Panc1 (cell line): ENCODE results near the gene ENPP1. TPM values are rescaled to one million over a fixed set of nuclear protein-coding genes. Genes with fewer than 3 reads are reported as not detected.

Source experiments
- ATAC-seq: fragments of 200-7000 bp; cut with Tn5 transposase; 2 replicates; pipeline ENCODE4 v1.9.1; 2020; ENCODE audit warnings: mild to moderate bottlenecking, moderate library complexity
- BruUV-seq: library from RNA; stranded (reverse); fragments of 400-500 nt; replicated peaks from 2 replicates; lab custom pipeline; 2021; lab: Mats Ljungman, UMichigan
- CTCF ChIA-PET: fragments of 300-600 bp; sonication (Branson Sonifier 250); formaldehyde crosslinking; loops from one replicate; lab custom pipeline; 2022; ENCODE audit warnings: antibody characterized with exemption; lab: Charles Lee
- POLR2A ChIA-PET: fragments of 300-600 bp; sonication (Branson Sonifier 250); formaldehyde crosslinking; loops from one replicate; lab custom pipeline; 2022; ENCODE audit warnings: antibody characterized with exemption; lab: Charles Lee
- DNase-seq: peaks from one replicate; pipeline ENCODE4 v3.0.0-alpha.2; 2010; ENCODE audit warnings: low read depth, low spot score
- H3K27ac ChIP-seq: 2 replicates; pipeline ENCODE4 v1.5.1; 2011; ENCODE audit warnings: mild to moderate bottlenecking, low read length, inconsistent platforms
- H3K27me3 ChIP-seq: fragments of 200-500 bp; sonication (Bioruptor generic); 2 replicates; pipeline ENCODE4 v1.6.0; 2014; ENCODE audit warnings: low read length, inconsistent platforms; ENCODE audit not compliant: control insufficient read depth, insufficient read depth
- H3K36me3 ChIP-seq: fragments of 200-500 bp; sonication (Bioruptor generic); 2 replicates; pipeline ENCODE4 v1.5.1; 2014; ENCODE audit warnings: inconsistent platforms, mild to moderate bottlenecking, low read length, moderate library complexity; ENCODE audit not compliant: control insufficient read depth, insufficient read depth
- H3K4me1 ChIP-seq: 2 replicates; pipeline ENCODE4 v1.5.1; 2011; ENCODE audit warnings: inconsistent platforms, mild to moderate bottlenecking, low read length, moderate library complexity; ENCODE audit not compliant: control insufficient read depth, insufficient read depth
- H3K4me3 ChIP-seq, 2 experiments: 2 replicates each; pipeline ENCODE4 v1.5.1; 2011 to 2012; ENCODE audit warnings: low read depth in 2 of 2, low read length in 2 of 2, mild to moderate bottlenecking in 2 of 2, inconsistent platforms in 1 of 2, moderate library complexity in 1 of 2
- H3K9me3 ChIP-seq: fragments of 200-500 bp; sonication (Bioruptor generic); 2 replicates; pipeline ENCODE4 v1.5.1; 2014; ENCODE audit warnings: low read depth, mild to moderate bottlenecking, inconsistent platforms, low read length, moderate library complexity; ENCODE audit not compliant: control insufficient read depth, insufficient read depth
- CTCF ChIP-seq: fragments of 450-650 bp; IDR thresholded peaks from 2 replicates; pipeline ENCODE4 v1.5.1; 2017; ENCODE audit warnings: mild to moderate bottlenecking
- POLR2AphosphoS5 ChIP-seq: IDR thresholded peaks from 2 replicates; pipeline ENCODE4 v1.6.1; 2012; ENCODE audit warnings: mild to moderate bottlenecking, low read depth, low read length, moderate library complexity
- REST ChIP-seq, 2 experiments: IDR thresholded peaks; 2 replicates each; pipeline ENCODE4 v1.6.1; 2011 to 2012; ENCODE audit warnings: low read depth in 2 of 2, control low read depth in 1 of 2, low read length in 1 of 2, mild to moderate bottlenecking in 1 of 2, moderate library complexity in 1 of 2; ENCODE audit not compliant: insufficient read depth in 1 of 2
- SIN3A ChIP-seq: IDR thresholded peaks from 2 replicates; pipeline ENCODE4 v1.6.1; 2012; ENCODE audit warnings: low read depth, mild to moderate bottlenecking, low read length, moderate library complexity, borderline replicate concordance; ENCODE audit not compliant: insufficient read depth
- TCF7L2 ChIP-seq: IDR thresholded peaks from 2 replicates; pipeline ENCODE4 v1.6.1; 2011; ENCODE audit warnings: mild to moderate bottlenecking, low read depth, low read length, inconsistent platforms
- in situ Hi-C: cut with HindIII; loops from 2 replicates; pipeline ENCODE4 v1.10.0; 2016; ENCODE audit warnings: low sequenced_read_pairs, low pct_unique_long_range_greater_than_20kb
- intact Hi-C: fragments of 100-400 bp; cut with micrococcal nuclease; formaldehyde crosslinking; loops from one replicate; pipeline ENCODE4 v1.10.0; 2022; ENCODE audit not compliant: unreplicated experiment
- total RNA-seq: library from RNA; stranded (reverse); gene quantifications from one replicate; pipeline ENCODE4 v1.2.1, GENCODE V29; 2021; ENCODE audit not compliant: unreplicated experiment

ENPP1 gene
- total RNA-seq, 1 experiment from 2014 or later = 6.8 TPM

- BruUV-seq = no TSS peak
- TF ChIP-seq SIN3A (no peak), CTCF (no peak)
- no peaks in the 10 kb centered on the region for H3K4me1 ChIP-seq
Measured at GRCh38 chr6:131897050-131897435, 89.2 kb downstream of the ENPP1 start.

GRCh38 chr6:131897621-131898020 lies 89.8 kb downstream of the ENPP1 start:
- BruUV-seq = no TSS peak

More at GRCh38 chr6:131897050-131897435, 89.2 kb downstream of the ENPP1 start:
- in situ Hi-C loops = no loop called here
- no peaks in the 10 kb centered on the region for H3K9me3 ChIP-seq
- H3K36me3 ChIP-seq = no peaks in the 10 kb centered on the region
- POLR2A ChIA-PET = no interaction called here
- H3K27ac ChIP-seq = no peak overlapping the region
- H3K27me3 ChIP-seq = no peaks in the 10 kb centered on the region
- intact Hi-C loops = no loop called here
- H3K4me3 ChIP-seq = no peak overlapping the region
- CTCF ChIA-PET = no interaction called here
- ATAC-seq (no peak), DNase-seq (no peak)

More at GRCh38 chr6:131897621-131898020, 89.8 kb downstream of the ENPP1 start:
- no peaks in the 10 kb centered on the region for H3K9me3 ChIP-seq
- ChIA-PET POLR2A (no interaction called here), CTCF (no interaction called here)
- DNase-seq (no peak), ATAC-seq (no peak)
- intact Hi-C loops (no loop called here), in situ Hi-C loops (no loop called here)
- TF ChIP-seq POLR2AphosphoS5 = no peak
- TF ChIP-seq TCF7L2 = no peak
- no peak for TF ChIP-seq REST (IDR thresholded peaks at IDR 0.05; ENCODE audit: insufficient read depth in 1 of 2, low read depth in 2 of 2, low read length in 1 of 2)
- TF ChIP-seq SIN3A = no peak
- TF ChIP-seq CTCF = no peak
- H3K27me3 ChIP-seq = no peaks in the 10 kb centered on the region
- no peaks in the 10 kb centered on the region for H3K4me1 ChIP-seq
- no peak overlapping the region for H3K4me3 ChIP-seq
- H3K36me3 ChIP-seq = no peaks in the 10 kb centered on the region
- no peak overlapping the region for H3K27ac ChIP-seq
